Stomach (tissue), 4 donors: ENCODE results near the gene LMNTD2.

Experiments
- CTCF ChIP-seq, 7 experiments: fragments of 450-650 bp in 4 of 7; fragments of 200-600 bp in 3 of 7; sonication (generic) in 3 of 7; IDR thresholded peaks; one replicate each; pipeline ENCODE4 v1.5.1; 2016 to 2019; ENCODE audit warnings: antibody characterized with exemption in 7 of 7, control low read depth in 2 of 7, mild to moderate bottlenecking in 1 of 7
- POLR2A ChIP-seq, 4 donors: fragments of 450-650 bp; IDR thresholded peaks; one replicate each; pipeline ENCODE4 v1.6.1; 2016; ENCODE audit warnings: antibody characterized with exemption in 4 of 4, control low read depth in 2 of 4, mild to moderate bottlenecking in 1 of 4, moderate library complexity in 1 of 4
- POLR2AphosphoS5 ChIP-seq, 3 donors: sonication (generic); formaldehyde crosslinking; IDR thresholded peaks; one replicate each; pipeline ENCODE4 v1.6.1; 2016; ENCODE audit warnings: antibody characterized with exemption in 3 of 3

- no peak for TF ChIP-seq CTCF (IDR thresholded peaks at IDR 0.05)
- no peak for TF ChIP-seq POLR2A (IDR thresholded peaks at IDR 0.05)
- no peak for TF ChIP-seq POLR2AphosphoS5 (IDR thresholded peaks at IDR 0.05)
Observed at GRCh38 chr11:520428-521176, 39.9 kb downstream of the LMNTD2 start.
